CD14-positive monocyte (primary cell): ENCODE data around the gene VCL. TPM values are rescaled to one million over a fixed set of nuclear protein-coding genes. Genes with fewer than 3 reads are reported as not detected.

ENCODE experiments used
- DNase-seq, 3 donors: peaks; one replicate each; pipeline ENCODE4 v3.0.0-alpha.2; 2011 to 2022
- H2AFZ ChIP-seq: 2 replicates; pipeline ENCODE4 v1.6.0; 2012; ENCODE audit warnings: mild to moderate bottlenecking, low read depth, low read length, inconsistent platforms; ENCODE audit not compliant: insufficient read depth, poor library complexity, severe bottlenecking
- H3K27ac ChIP-seq, 2 donors: 1 replicate in 1 of 2; 2 replicates in 1 of 2; pipeline ENCODE4 v1.5.1; 2012 to 2013; ENCODE audit warnings: low read length in 2 of 2, control low read depth in 1 of 2, inconsistent platforms in 1 of 2, low read depth in 1 of 2, mild to moderate bottlenecking in 1 of 2
- H3K27me3 ChIP-seq, 2 donors: one replicate each; pipeline versions ENCODE4 v1.6.0 to v1.6.1; 2011 to 2013; ENCODE audit warnings: low read length in 2 of 2; ENCODE audit not compliant: control insufficient read depth in 2 of 2, insufficient read depth in 2 of 2
- H3K36me3 ChIP-seq, 2 donors: replicated peaks in 1 of 2; 1 replicate in 1 of 2; 2 replicates in 1 of 2; pipeline versions ENCODE4 v1.5.1 to v1.6.1; 2012 to 2013; ENCODE audit warnings: low read length in 2 of 2, control low read depth in 1 of 2, inconsistent platforms in 1 of 2, mild to moderate bottlenecking in 1 of 2; ENCODE audit not compliant: insufficient read depth in 2 of 2, control insufficient read depth in 1 of 2
- H3K4me1 ChIP-seq, 2 donors: 1 replicate in 1 of 2; 2 replicates in 1 of 2; pipeline versions ENCODE4 v1.5.1 to v1.6.1; 2012 to 2013; ENCODE audit warnings: low read length in 2 of 2, control low read depth in 1 of 2, inconsistent platforms in 1 of 2, mild to moderate bottlenecking in 1 of 2, moderate library complexity in 1 of 2; ENCODE audit not compliant: insufficient read depth in 2 of 2, control insufficient read depth in 1 of 2
- H3K4me2 ChIP-seq: replicated peaks from 2 replicates; pipeline ENCODE3; 2012; ENCODE audit warnings: low read length, moderate library complexity, mild to moderate bottlenecking; ENCODE audit not compliant: poor library complexity, severe bottlenecking; ENCODE audit errors: extremely low read depth
- H3K4me3 ChIP-seq, 3 experiments: fragments of 200-600 bp in 1 of 3; sonication (generic) in 1 of 3; replicated peaks in 1 of 3; 1 replicate in 2 of 3; 2 replicates in 1 of 3; pipeline ENCODE4 v1.5.1; 2011 to 2013; ENCODE audit warnings: low read length in 3 of 3, mild to moderate bottlenecking in 3 of 3, control low read depth in 2 of 3, low read depth in 2 of 3, inconsistent platforms in 1 of 3, moderate library complexity in 1 of 3
- H3K79me2 ChIP-seq: 2 replicates; pipeline ENCODE4 v1.6.0; 2012; ENCODE audit warnings: mild to moderate bottlenecking, control low read depth, inconsistent platforms, low read length, moderate library complexity; ENCODE audit not compliant: insufficient read depth
- H3K9ac ChIP-seq: 2 replicates; pipeline ENCODE4 v1.6.0; 2017; ENCODE audit warnings: low read length, mild to moderate bottlenecking; ENCODE audit not compliant: insufficient read depth, poor library complexity, severe bottlenecking
- H3K9me3 ChIP-seq, 2 donors: replicated peaks in 1 of 2; 1 replicate in 1 of 2; 2 replicates in 1 of 2; pipeline versions ENCODE4 v1.5.1 to v1.6.1; 2012 to 2013; ENCODE audit warnings: low read length in 2 of 2, control low read depth in 1 of 2; ENCODE audit not compliant: control insufficient read depth in 1 of 2, insufficient read depth in 1 of 2
- H4K20me1 ChIP-seq: 2 replicates; pipeline ENCODE4 v1.6.0; 2012; ENCODE audit warnings: mild to moderate bottlenecking, low read length, control low read depth, moderate library complexity; ENCODE audit not compliant: insufficient read depth
- H3K27ac Mint-ChIP-seq, 7 donors: one replicate each; pipeline ENCODE4 v1.8.0; 2020; ENCODE audit warnings: mild to moderate bottlenecking in 7 of 7, mixed read lengths in 7 of 7, moderate library complexity in 6 of 7, inconsistent platforms in 2 of 7
- H3K27me3 Mint-ChIP-seq, 3 donors: one replicate each; pipeline ENCODE4 v1.8.0; 2021 to 2022; ENCODE audit warnings: low read depth in 3 of 3, mild to moderate bottlenecking in 3 of 3, mixed read lengths in 3 of 3, moderate library complexity in 3 of 3, inconsistent platforms in 1 of 3
- H3K36me3 Mint-ChIP-seq, 2 donors: one replicate each; pipeline ENCODE4 v1.8.0; 2020; ENCODE audit warnings: mixed read lengths in 2 of 2, inconsistent platforms in 1 of 2, mild to moderate bottlenecking in 1 of 2
- H3K4me1 Mint-ChIP-seq: one replicate; pipeline ENCODE4 v1.8.0; 2020; ENCODE audit warnings: mild to moderate bottlenecking, mixed read lengths
- H3K4me3 Mint-ChIP-seq, 2 donors: one replicate each; pipeline ENCODE4 v1.8.0; 2020; ENCODE audit warnings: mild to moderate bottlenecking in 2 of 2, mixed read lengths in 2 of 2, moderate library complexity in 1 of 2
- H3K9me3 Mint-ChIP-seq, 7 donors: one replicate each; pipeline ENCODE4 v1.8.0; 2020 to 2022; ENCODE audit warnings: mixed read lengths in 7 of 7, mild to moderate bottlenecking in 6 of 7, moderate library complexity in 6 of 7, inconsistent platforms in 2 of 7
- CTCF ChIP-seq: fragments of 200-600 bp; IDR thresholded peaks from one replicate; pipeline ENCODE4 v1.8.0; 2022; ENCODE audit warnings: antibody characterized with exemption, mild to moderate bottlenecking
- WGBS: methylation state at CpG from one replicate; pipeline ENCODE4 v1.1.5; 2013; ENCODE audit warnings: missing lambda C conversion rate; ENCODE audit not compliant: insufficient coverage; 5-methylcytosine and 5-hydroxymethylcytosine counted together
- intact Hi-C, 2 donors: fragments of 100-400 bp; cut with micrococcal nuclease; formaldehyde crosslinking; loops; one replicate each; pipeline versions ENCODE4 v1.15.0 to v1.15.1; 2023
- polyA plus RNA-seq, 3 donors: library from polyadenylated mRNA; depleted of rRNA in 1 of 3; unstranded in 2 of 3; stranded (reverse) in 1 of 3; fragments of 300-500 nt in 2 of 3; fragments of >200 nt in 1 of 3; fragmentation: Illumina TruSeq in 2 of 3; gene quantifications; 1 replicate in 2 of 3; 2 replicates in 1 of 3; pipeline ENCODE4 v1.2.3, GENCODE V29; 2012 to 2021

Gene VCL
- polyA plus RNA-seq, 3 donors, result 39.1 to 68.4 (median 52.8) TPM

GRCh38 chr10:73991884-73992245 is 6.1 kb upstream of the VCL start:
- no peaks in the 10 kb centered on the region for H4K20me1 ChIP-seq
- H3K27me3 ChIP-seq, result no peaks in the 10 kb centered on the region
- peak overlapping the region; percentile 96 to 100 (median 99) for H3K27ac Mint-ChIP-seq
- H3K9ac ChIP-seq, result peak overlapping the region; percentile 47
- intact Hi-C loops, result loop anchor here (5.0 to 10.0 kb wide), 2 partner anchors 35 to 87 kb away; no protein-coding TSS in a partner anchor
- peak overlapping the region; percentile 95 for H3K27ac ChIP-seq
- H3K4me1 Mint-ChIP-seq, result peaks cover 51% of the 10 kb centered on the region
- peak overlapping the region in 1 of 3 experiments; percentile 48 for H3K4me3 ChIP-seq
- H3K4me3 Mint-ChIP-seq, result peak overlapping the region; percentile 34 to 41
- peaks cover 51 to 55% of the 10 kb centered on the region in 2 donors for H3K4me1 ChIP-seq
- H2AFZ ChIP-seq, result no peak overlapping the region
- TF ChIP-seq CTCF, result no peak
- H3K36me3 ChIP-seq, result no peaks in the 10 kb centered on the region
- no peaks in the 10 kb centered on the region for H3K79me2 ChIP-seq
- peak; percentile 78 to 87 (median 83) for DNase-seq
- H3K9me3 Mint-ChIP-seq, result peaks cover 0 to 2% (median 0%) of the 10 kb centered on the region in 7 donors
- H3K36me3 Mint-ChIP-seq, result no peaks in the 10 kb centered on the region
- WGBS, result 0% methylated on average over 5 of the region's 6 CpGs
- no peaks in the 10 kb centered on the region for H3K9me3 ChIP-seq
- H3K27me3 Mint-ChIP-seq, result peaks cover 0 to 5% (median 0%) of the 10 kb centered on the region in 3 donors
- peak overlapping the region; percentile 50 for H3K4me2 ChIP-seq

GRCh38 chr10:73992899-73993788 is 4.8 kb upstream of the VCL start:
- H3K27me3 ChIP-seq, result no peaks in the 10 kb centered on the region
- peak in 2 of 3 donors; percentile 46 to 66 for DNase-seq
- peaks cover 6% of the 10 kb centered on the region for H3K79me2 ChIP-seq
- intact Hi-C loops, result loop anchor here (5.0 to 10.0 kb wide), 2 partner anchors 36 to 88 kb away; no protein-coding TSS in a partner anchor
- peak overlapping the region; percentile 95 for H3K27ac ChIP-seq
- H3K9me3 ChIP-seq, result no peaks in the 10 kb centered on the region
- no peak overlapping the region for H3K9ac ChIP-seq
- Mint-ChIP-seq H3K27me3 (no peaks in the 10 kb centered on the region), H3K27ac (peak overlapping the region; percentile 96 to 100 (median 99)), H3K9me3 (peaks cover 0 to 2% (median 0%) of the 10 kb centered on the region in 7 donors), H3K4me1 (peaks cover 55% of the 10 kb centered on the region), H3K36me3 (no peaks in the 10 kb centered on the region), H3K4me3 (peak overlapping the region in 1 of 2 donors; percentile 17)
- peaks cover 1% of the 10 kb centered on the region for H4K20me1 ChIP-seq
- no peak overlapping the region for H2AFZ ChIP-seq
- H3K4me1 ChIP-seq, result peaks cover 55 to 63% of the 10 kb centered on the region in 2 donors
- no peak for TF ChIP-seq CTCF
- peak overlapping the region in 1 of 3 experiments; percentile 23 for H3K4me3 ChIP-seq
- no peaks in the 10 kb centered on the region for H3K36me3 ChIP-seq
- H3K4me2 ChIP-seq, result peak overlapping the region; percentile 50
- 18% methylated on average over 5 of the region's 6 CpGs for WGBS
